ENCODE measurements around the gene CCDC93. TPM values are rescaled to one million over a fixed set of nuclear protein-coding genes. Genes with fewer than 3 reads are reported as not detected.

Gene CCDC93
- polyA plus RNA-seq, 1 donor from 2014 or later, result 98.4 TPM

- H3F3A ChIP-seq (ENCODE audit: insufficient read depth, low read length, poor library complexity, severe bottlenecking), result no peaks in the 10 kb centered on the region
Measured at GRCh38 chr2:117994729-117995128, 19.1 kb downstream of the CCDC93 start.

GRCh38 chr2:117989854-117990438 is 23.9 kb downstream of the CCDC93 start:
- Histone ChIP-seq H3K4me2 (ENCODE audit: low read length) (no peak overlapping the region), H3K9ac (ENCODE audit: low read length) (no peak overlapping the region), H3K27ac (ENCODE audit: low read length) (no peak overlapping the region), H3K36me3 (ENCODE audit: insufficient read depth, low read length) (no peaks in the 10 kb centered on the region), H2AFZ (ENCODE audit: low read depth, low read length) (no peak overlapping the region), H3K27me3 (ENCODE audit: insufficient read depth, low read depth, low read length) (no peaks in the 10 kb centered on the region), H3F3A (ENCODE audit: insufficient read depth, low read length, poor library complexity, severe bottlenecking) (no peaks in the 10 kb centered on the region), H3K79me2 (replicated peaks; ENCODE audit: insufficient read depth, low read length) (no peaks in the 10 kb centered on the region), H3K9me3 (ENCODE audit: low read length) (no peaks in the 10 kb centered on the region), H3K9me2 (ENCODE audit: insufficient read depth, low read length) (no peaks in the 10 kb centered on the region), H3K4me3 (ENCODE audit: low read length) (no peak overlapping the region), H4K20me1 (ENCODE audit: insufficient read depth) (no peaks in the 10 kb centered on the region)
- TF ChIP-seq SMC3 (conservative IDR thresholded peaks at IDR 0.05; ENCODE audit: poor library complexity) (no peak), POLR2AphosphoS5 (IDR thresholded peaks at IDR 0.05) (no peak), REST (IDR thresholded peaks at IDR 0.05; ENCODE audit: borderline replicate concordance) (no peak), MXI1 (conservative IDR thresholded peaks at IDR 0.05; ENCODE audit: poor library complexity, severe bottlenecking) (no peak), RAD21 (conservative IDR thresholded peaks at IDR 0.05) (no peak), TAF1 (IDR thresholded peaks at IDR 0.05; ENCODE audit: low read depth) (no peak), EZH2 (IDR thresholded peaks at IDR 0.05; ENCODE audit: borderline replicate concordance, insufficient read depth, low read length, poor library complexity, severe bottlenecking) (no peak)

More at GRCh38 chr2:117994729-117995128, 19.1 kb downstream of the CCDC93 start:
- no peaks in the 10 kb centered on the region for H3K9me3 ChIP-seq (ENCODE audit: low read length)
- no peak overlapping the region for H3K4me3 ChIP-seq (ENCODE audit: low read length)
- H3K9me2 ChIP-seq (ENCODE audit: insufficient read depth, low read length), result no peaks in the 10 kb centered on the region
- H2AFZ ChIP-seq (ENCODE audit: low read depth, low read length), result no peak overlapping the region
- no peak overlapping the region for H3K9ac ChIP-seq (ENCODE audit: low read length)
- H3K27ac ChIP-seq (ENCODE audit: low read length), result no peak overlapping the region
- TF ChIP-seq MXI1 (conservative IDR thresholded peaks at IDR 0.05; ENCODE audit: poor library complexity, severe bottlenecking) (no peak), TAF1 (IDR thresholded peaks at IDR 0.05; ENCODE audit: low read depth) (no peak), CTCF (IDR thresholded peaks at IDR 0.05; ENCODE audit: poor library complexity, severe bottlenecking) (no peak), EP300 (conservative IDR thresholded peaks at IDR 0.05; ENCODE audit: poor library complexity, severe bottlenecking) (no peak), SMC3 (conservative IDR thresholded peaks at IDR 0.05; ENCODE audit: poor library complexity) (no peak), REST (IDR thresholded peaks at IDR 0.05; ENCODE audit: borderline replicate concordance) (no peak), RAD21 (conservative IDR thresholded peaks at IDR 0.05) (no peak), EZH2 (IDR thresholded peaks at IDR 0.05; ENCODE audit: borderline replicate concordance, insufficient read depth, low read length, poor library complexity, severe bottlenecking) (no peak), POLR2AphosphoS5 (IDR thresholded peaks at IDR 0.05) (no peak)
- H3K79me2 ChIP-seq (replicated peaks; ENCODE audit: insufficient read depth, low read length), result no peaks in the 10 kb centered on the region
- H3K4me2 ChIP-seq (ENCODE audit: low read length), result no peak overlapping the region
- no peaks in the 10 kb centered on the region for H3K36me3 ChIP-seq (ENCODE audit: insufficient read depth, low read length)
- H3K27me3 ChIP-seq (ENCODE audit: insufficient read depth, low read depth, low read length), result no peaks in the 10 kb centered on the region
- H4K20me1 ChIP-seq (ENCODE audit: insufficient read depth), result no peaks in the 10 kb centered on the region

Data from neural cell (in vitro differentiated cells).